SK-N-MC (cell line): ENCODE results near the gene BANP.
"Not testable (repeated sequence)": the region's sequence is repeated elsewhere in the genome, so short reads cannot be mapped to it uniquely, and the experiment has no call there.

Experiments used
- EZH2 ChIP-seq: fragments of 200-600 bp; sonication (generic); IDR thresholded peaks from one replicate; pipeline ENCODE4 v1.6.1; 2017; ENCODE audit warnings: antibody characterized with exemption
- FOXP2 ChIP-seq: optimal IDR thresholded peaks from 2 replicates; pipeline ENCODE3; 2011; ENCODE audit warnings: mild to moderate bottlenecking, moderate library complexity; ENCODE audit not compliant: insufficient read depth; ENCODE audit errors: extremely low read length, control extremely low read depth
- POLR2AphosphoS5 ChIP-seq: IDR thresholded peaks from 2 replicates; pipeline ENCODE4 v1.6.1; 2012; ENCODE audit warnings: mild to moderate bottlenecking, low read depth, low read length, borderline replicate concordance

GRCh38 chr16:87988596-87988995, 37.4 kb downstream of the BANP start:
- not testable (repeated sequence) for TF ChIP-seq POLR2AphosphoS5, EZH2, FOXP2
